Activated naive CD8-positive, alpha-beta T cell treated with anti-CD3 and anti-CD28 coated beads, Interleukin-2, amount 50 U/mL, for 24 hours (primary cell): Measurements from ENCODE around the gene ACAN.
A peak's percentile ranks its signal among the peaks of the same experiment; 100 is the strongest.

Experiments
- ATAC-seq: fragments of 150-1000 bp; cut with Tn5 transposase; one replicate; pipeline ENCODE4 v1.10.0; 2021
- DNase-seq: peaks from one replicate; pipeline ENCODE4 v3.0.0; 2021
- H3K27ac Mint-ChIP-seq: one replicate; pipeline ENCODE4 v1.8.0; 2021; ENCODE audit warnings: mild to moderate bottlenecking, mixed read lengths
- H3K27me3 Mint-ChIP-seq: one replicate; pipeline ENCODE4 v1.8.0; 2021; ENCODE audit warnings: mixed read lengths
- H3K36me3 Mint-ChIP-seq: one replicate; pipeline ENCODE4 v1.8.0; 2021; ENCODE audit warnings: low read depth, mixed read lengths
- H3K4me1 Mint-ChIP-seq: one replicate; pipeline ENCODE4 v1.8.0; 2021; ENCODE audit warnings: mixed read lengths
- H3K4me3 Mint-ChIP-seq: one replicate; pipeline ENCODE4 v1.8.0; 2021; ENCODE audit warnings: mild to moderate bottlenecking, moderate library complexity, mixed read lengths
- H3K9me3 Mint-ChIP-seq: one replicate; pipeline ENCODE4 v1.8.0; 2021; ENCODE audit warnings: mixed read lengths

The ACAN gene

GRCh38 chr15:88890495-88890894 lies 87.3 kb downstream of the ACAN start:
- H3K27ac Mint-ChIP-seq, result no peak overlapping the region
- no peak for DNase-seq
- H3K9me3 Mint-ChIP-seq, result no peaks in the 10 kb centered on the region
- peaks cover 15% of the 10 kb centered on the region for H3K4me1 Mint-ChIP-seq
- no peak for ATAC-seq
- peaks cover under 1% of the 10 kb centered on the region for H3K27me3 Mint-ChIP-seq
- peaks cover 16% of the 10 kb centered on the region for H3K36me3 Mint-ChIP-seq
- no peak overlapping the region for H3K4me3 Mint-ChIP-seq

- Mint-ChIP-seq H3K4me3 (no peak overlapping the region), H3K36me3 (peaks cover 11% of the 10 kb centered on the region), H3K27me3 (peaks cover 1% of the 10 kb centered on the region), H3K27ac (no peak overlapping the region), H3K4me1 (peaks cover 26% of the 10 kb centered on the region), H3K9me3 (no peaks in the 10 kb centered on the region)
- ATAC-seq (no peak), DNase-seq (no peak)
Measured at GRCh38 chr15:88891540-88892254, 88.5 kb downstream of the ACAN start.

DNA sequence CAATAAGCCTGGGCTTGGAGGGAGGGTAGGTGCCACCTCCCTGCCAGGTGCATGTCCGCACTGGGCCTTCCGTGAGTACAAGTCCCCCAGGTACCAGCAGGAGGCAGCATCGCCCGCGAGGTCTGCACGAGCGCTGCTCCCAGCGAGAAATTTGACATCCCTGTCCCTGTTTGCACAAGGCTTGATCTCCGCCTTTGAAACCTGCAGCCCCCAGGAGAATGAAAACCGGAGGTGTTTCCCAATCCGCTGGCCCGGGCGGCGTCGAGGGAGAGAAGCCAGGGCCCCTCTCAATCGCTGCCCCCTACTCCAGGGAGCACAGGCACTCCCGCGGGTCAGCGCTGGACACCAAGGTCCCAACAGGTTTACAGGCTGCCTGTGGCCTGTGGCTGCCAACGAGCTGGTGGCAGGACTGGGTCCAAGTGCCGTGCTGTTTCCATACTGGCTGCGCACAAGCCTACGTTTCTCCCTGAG lies 91.1 kb downstream of the ACAN start:
- Mint-ChIP-seq H3K27ac (peak overlapping the region; percentile 79), H3K4me1 (peaks cover 38% of the 10 kb centered on the region), H3K9me3 (no peaks in the 10 kb centered on the region), H3K27me3 (peaks cover 1% of the 10 kb centered on the region), H3K36me3 (peaks cover 7% of the 10 kb centered on the region), H3K4me3 (peak overlapping the region; percentile 78)
- ATAC-seq (peak; percentile 39), DNase-seq (peak; percentile 88)

DNA sequence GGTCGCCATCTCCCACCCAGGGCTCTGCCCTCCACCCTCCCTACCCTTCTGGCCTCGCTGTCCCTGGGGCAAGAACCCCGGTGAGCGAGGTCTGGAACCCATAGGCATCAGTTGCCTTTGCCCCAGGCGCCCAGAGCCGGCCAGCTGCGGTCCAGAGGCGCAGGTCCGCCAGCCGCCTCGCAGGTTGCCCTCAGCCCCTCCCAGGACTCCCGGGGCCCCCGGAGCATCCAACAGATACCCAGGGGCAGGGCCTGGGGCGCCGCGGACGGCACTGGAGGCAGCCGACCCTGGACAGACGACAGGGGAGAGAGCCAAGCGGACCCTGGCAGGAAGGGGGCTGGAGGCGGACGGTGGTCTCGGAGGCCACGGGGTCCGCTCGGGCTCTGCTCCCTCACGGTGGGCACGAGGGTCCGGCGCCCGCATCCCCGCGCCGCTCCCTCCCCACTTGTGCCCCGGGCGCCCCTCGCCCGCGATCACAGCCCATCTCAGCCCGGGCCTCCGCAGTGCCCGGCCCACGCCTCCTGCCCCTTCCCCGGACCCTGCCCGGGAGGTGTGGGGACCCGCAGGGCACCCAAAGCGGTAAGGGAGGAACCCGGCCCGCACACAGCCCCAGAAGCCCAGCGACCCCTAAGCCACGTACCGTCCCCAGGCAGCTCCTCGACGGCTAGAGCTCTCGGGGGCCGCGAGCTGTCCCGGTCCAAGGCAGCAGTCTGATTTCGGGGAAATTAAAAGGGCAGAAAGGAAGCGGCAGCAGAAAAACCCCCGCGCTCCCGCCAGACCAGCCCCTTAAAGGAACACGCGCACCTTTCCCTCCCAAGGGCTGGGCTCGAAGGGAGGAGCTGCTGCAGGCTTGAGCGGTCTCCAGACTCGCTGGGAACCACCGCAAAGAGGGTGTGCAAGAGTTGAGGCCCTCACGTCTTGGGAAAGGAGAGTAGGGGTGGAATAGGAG lies 91.9 kb downstream of the ACAN start, which contains the start of gene HAPLN3:
Gene HAPLN3 (minus strand): TSS at position 726 of the 949 bp plus-strand sequence. CDS start 8,246 bp downstream, outside the sequence.
- H3K4me1 Mint-ChIP-seq, result peaks cover 38% of the 10 kb centered on the region
- peaks cover 1% of the 10 kb centered on the region for H3K27me3 Mint-ChIP-seq
- peaks cover 4% of the 10 kb centered on the region for H3K36me3 Mint-ChIP-seq
- peak within 1 kb of the TSS; percentile 79 for H3K27ac Mint-ChIP-seq
- peak within 1 kb of the TSS; percentile 78 for H3K4me3 Mint-ChIP-seq
- DNase-seq (peak; percentile 78), ATAC-seq (peak; percentile 78)
- H3K9me3 Mint-ChIP-seq, result no peaks in the 10 kb centered on the region

DNA sequence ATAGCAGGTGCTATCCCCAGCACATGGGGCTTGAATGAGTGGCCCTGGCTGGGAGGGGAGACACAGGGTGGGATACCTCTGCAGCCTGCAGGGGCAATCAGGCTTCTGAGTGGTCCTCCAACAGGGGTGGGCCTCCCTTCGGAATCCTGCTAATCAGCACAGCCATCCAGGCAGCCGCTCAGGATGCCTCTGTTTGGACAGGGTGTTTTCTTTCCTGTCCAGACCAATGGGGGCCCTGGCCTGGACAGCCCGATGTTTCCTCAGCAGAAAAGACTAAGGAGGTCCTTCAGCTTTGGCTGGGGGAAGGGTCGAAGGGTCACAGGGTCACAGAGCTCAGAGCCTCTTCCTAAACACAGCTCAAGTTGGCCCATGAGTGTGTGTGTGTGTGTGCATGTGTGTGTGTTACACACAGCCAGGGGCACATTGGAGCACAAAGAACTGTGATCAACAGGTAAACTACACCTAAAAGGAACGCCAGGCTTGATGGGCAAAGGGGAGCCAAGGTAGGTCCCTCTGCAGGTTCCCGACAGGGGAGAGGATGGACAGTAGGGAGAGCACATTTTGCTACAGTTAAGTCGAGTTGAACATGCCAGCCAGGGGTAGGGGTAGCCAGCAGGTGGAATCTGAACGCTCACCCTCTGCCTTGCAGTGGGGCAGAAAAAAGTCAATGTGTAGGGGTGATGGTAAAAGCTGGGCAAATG lies 93.2 kb downstream of the ACAN start:
- Mint-ChIP-seq H3K9me3 (no peaks in the 10 kb centered on the region), H3K36me3 (peaks cover under 1% of the 10 kb centered on the region), H3K27me3 (peaks cover 1% of the 10 kb centered on the region), H3K27ac (no peak overlapping the region), H3K4me1 (peaks cover 38% of the 10 kb centered on the region), H3K4me3 (no peak overlapping the region)
- no peak for ATAC-seq
- DNase-seq, result no peak

GRCh38 chr15:88897142-88897455 lies 93.9 kb downstream of the ACAN start:
- peaks cover 1% of the 10 kb centered on the region for H3K27me3 Mint-ChIP-seq
- no peaks in the 10 kb centered on the region for H3K9me3 Mint-ChIP-seq
- peaks cover 38% of the 10 kb centered on the region for H3K4me1 Mint-ChIP-seq
- ATAC-seq (peak; percentile 8), DNase-seq (no peak)
- H3K36me3 Mint-ChIP-seq, result no peaks in the 10 kb centered on the region
- H3K4me3 Mint-ChIP-seq, result no peak overlapping the region
- no peak overlapping the region for H3K27ac Mint-ChIP-seq

DNA sequence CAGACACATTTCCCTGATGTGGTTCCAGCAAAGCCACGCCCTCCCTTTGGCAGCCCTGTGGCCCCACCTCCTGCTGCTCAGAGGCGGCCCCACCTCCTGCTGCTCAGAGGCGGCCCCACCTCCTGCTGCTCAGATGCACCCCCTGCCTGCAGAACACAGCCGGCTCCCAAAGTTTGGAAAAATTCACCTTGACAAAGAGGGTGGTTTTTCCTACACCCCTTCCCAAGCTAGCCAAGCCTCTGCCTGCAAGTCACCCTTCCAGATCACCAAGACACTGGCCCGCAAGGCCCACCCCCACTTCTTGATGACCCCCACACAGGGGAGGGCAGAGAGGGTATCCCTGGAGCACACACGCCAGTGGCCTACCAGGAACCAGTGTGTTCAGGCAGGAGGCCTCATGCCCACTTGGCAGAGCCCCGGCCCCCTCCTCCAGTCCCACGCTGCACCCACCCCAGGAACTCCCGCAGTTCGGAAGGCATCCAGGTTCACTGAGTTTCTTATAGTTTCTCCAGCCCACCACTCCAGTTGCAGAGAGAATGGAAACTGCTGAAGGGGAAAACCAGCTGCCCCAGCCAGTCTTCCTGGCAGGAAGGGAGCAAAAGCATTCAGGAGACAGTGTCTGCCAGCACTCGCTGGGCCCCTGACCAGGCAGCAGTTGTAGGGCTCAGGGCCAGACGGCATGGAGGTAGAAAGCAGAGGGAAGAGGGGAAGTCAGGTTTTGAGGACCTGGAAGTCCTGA lies 94.4 kb downstream of the ACAN start:
- no peak overlapping the region for H3K4me3 Mint-ChIP-seq
- H3K36me3 Mint-ChIP-seq, result no peaks in the 10 kb centered on the region
- peaks cover 38% of the 10 kb centered on the region for H3K4me1 Mint-ChIP-seq
- peaks cover 1% of the 10 kb centered on the region for H3K27me3 Mint-ChIP-seq
- H3K27ac Mint-ChIP-seq, result no peak overlapping the region
- DNase-seq (peak; percentile 82), ATAC-seq (peak; percentile 81)
- no peaks in the 10 kb centered on the region for H3K9me3 Mint-ChIP-seq

DNA sequence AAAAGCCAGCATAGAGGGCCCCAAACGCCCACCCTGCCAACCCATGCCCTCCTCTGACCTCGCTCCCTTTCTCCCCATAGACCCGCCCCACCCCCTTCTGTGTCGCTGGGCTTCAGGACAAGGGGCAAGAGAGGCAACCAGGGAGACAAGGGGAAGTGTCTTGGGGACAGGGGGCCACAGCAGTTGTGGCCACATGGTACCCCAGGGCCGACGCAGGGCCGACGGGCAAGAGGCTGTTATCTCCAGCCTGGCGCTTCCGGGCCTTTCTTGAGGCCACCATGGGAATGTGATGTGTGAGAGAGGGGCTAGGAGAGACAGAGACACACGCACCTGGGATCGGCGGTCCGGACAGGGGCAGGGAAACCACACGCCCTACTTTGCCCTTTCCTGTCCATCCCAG lies 95.5 kb downstream of the ACAN start:
- H3K27ac Mint-ChIP-seq, result no peak overlapping the region
- no peak overlapping the region for H3K4me3 Mint-ChIP-seq
- peaks cover 1% of the 10 kb centered on the region for H3K27me3 Mint-ChIP-seq
- H3K36me3 Mint-ChIP-seq, result no peaks in the 10 kb centered on the region
- peaks cover 33% of the 10 kb centered on the region for H3K4me1 Mint-ChIP-seq
- no peaks in the 10 kb centered on the region for H3K9me3 Mint-ChIP-seq
- ATAC-seq, result no peak
- no peak for DNase-seq

GRCh38 chr15:88899251-88899650 lies 96.0 kb downstream of the ACAN start:
- no peak for DNase-seq
- Mint-ChIP-seq H3K27ac (no peak overlapping the region), H3K36me3 (no peaks in the 10 kb centered on the region), H3K9me3 (no peaks in the 10 kb centered on the region), H3K27me3 (peaks cover 1% of the 10 kb centered on the region), H3K4me3 (no peak overlapping the region), H3K4me1 (peaks cover 33% of the 10 kb centered on the region)
- ATAC-seq, result no peak

DNA sequence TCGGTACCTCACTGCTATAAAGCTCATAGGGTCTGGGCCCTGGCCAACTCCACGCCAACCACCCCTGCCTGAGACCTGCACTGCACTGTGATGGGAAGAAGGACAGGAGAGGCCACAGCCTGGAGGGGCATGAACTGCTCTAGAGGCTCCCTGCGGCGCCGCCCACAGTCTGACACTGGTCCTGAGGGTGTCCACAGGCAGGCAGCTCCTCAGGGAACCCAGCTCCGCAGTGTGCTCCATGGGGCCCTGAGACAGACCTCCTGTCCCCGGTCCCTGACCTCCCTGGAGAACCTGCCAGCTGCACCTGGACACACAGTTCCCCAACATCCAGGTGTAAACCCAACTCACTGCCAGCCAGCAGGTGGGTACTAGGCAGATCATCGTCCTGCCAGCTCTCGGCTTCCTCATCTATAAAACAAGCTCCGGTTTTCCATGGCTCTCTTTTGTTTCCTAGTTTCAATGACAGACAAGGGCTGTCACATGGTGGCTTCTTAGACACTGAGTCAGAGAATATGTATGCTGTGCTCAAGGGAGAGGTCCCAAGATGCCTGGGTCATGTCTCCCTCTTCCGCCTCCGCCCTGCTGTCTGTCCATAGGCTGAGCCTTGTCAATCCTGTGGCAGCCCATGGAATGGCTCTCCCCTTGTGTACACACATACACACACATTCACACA lies 97.2 kb downstream of the ACAN start:
- no peak overlapping the region for H3K27ac Mint-ChIP-seq

DNA sequence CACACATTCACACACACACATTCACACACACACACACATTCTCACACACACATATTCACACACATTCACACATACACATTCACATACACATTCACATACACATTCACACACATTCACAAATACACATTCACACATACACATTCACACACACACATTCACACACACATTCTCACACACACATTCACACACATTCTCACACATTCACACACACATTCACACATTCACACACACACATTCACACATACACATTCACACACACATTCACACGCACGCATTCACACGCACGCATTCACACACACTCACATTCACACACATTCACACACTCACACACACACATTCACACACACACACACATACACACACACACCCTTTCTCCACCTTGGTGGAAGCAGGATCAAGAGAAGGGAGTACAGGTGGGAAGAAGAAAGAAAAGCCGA lies 97.8 kb downstream of the ACAN start:
- Mint-ChIP-seq H3K9me3 (no peaks in the 10 kb centered on the region), H3K4me1 (peaks cover 35% of the 10 kb centered on the region), H3K36me3 (no peaks in the 10 kb centered on the region), H3K27me3 (no peaks in the 10 kb centered on the region), H3K27ac (peak overlapping the region; percentile 4), H3K4me3 (no peak overlapping the region)
- no peak for DNase-seq
- ATAC-seq, result no peak

More for the DNA sequence above, 97.2 kb downstream of the ACAN start:
- no peak overlapping the region for H3K4me3 Mint-ChIP-seq
- ATAC-seq (no peak), DNase-seq (no peak)
- H3K4me1 Mint-ChIP-seq, result peaks cover 40% of the 10 kb centered on the region
- no peaks in the 10 kb centered on the region for H3K9me3 Mint-ChIP-seq
- H3K36me3 Mint-ChIP-seq, result no peaks in the 10 kb centered on the region
- H3K27me3 Mint-ChIP-seq, result peaks cover 1% of the 10 kb centered on the region

- Mint-ChIP-seq H3K27me3 (no peaks in the 10 kb centered on the region), H3K9me3 (no peaks in the 10 kb centered on the region), H3K36me3 (no peaks in the 10 kb centered on the region), H3K4me3 (no peak overlapping the region), H3K27ac (no peak overlapping the region), H3K4me1 (peaks cover 29% of the 10 kb centered on the region)
- DNase-seq (no peak), ATAC-seq (no peak)
Measured at GRCh38 chr15:88901508-88902220, 98.4 kb downstream of the ACAN start.

DNA sequence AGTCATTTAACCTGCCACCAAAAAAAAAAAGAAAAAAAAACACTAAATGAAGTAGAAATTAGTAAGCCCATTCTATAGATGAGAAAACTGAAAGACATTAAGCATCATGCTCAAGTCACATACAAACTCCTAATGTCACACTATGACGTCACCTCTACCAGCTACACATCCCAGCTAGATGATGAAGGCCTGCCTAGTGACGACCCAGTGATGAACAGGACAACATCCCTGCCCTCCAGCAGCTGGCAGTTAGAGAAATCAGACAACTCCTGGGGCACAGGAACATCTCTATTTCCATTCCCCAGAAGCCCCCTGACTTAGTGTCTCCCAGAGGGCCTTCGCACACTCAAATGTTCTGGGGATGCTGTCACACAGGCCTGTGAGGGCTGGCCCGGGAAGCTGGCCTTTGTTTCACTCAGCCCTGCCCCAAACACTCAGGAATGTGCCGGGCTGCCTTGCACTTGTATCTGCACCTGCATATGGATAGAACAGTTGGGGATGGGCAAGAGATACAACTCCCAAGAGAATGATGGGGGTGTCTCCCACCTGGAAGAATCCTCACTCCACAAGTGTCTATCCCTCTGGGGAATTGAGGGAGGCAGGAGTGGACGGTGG lies 99.1 kb downstream of the ACAN start:
- no peak for DNase-seq
- Mint-ChIP-seq H3K27ac (no peak overlapping the region), H3K36me3 (no peaks in the 10 kb centered on the region), H3K27me3 (no peaks in the 10 kb centered on the region), H3K9me3 (no peaks in the 10 kb centered on the region), H3K4me1 (peaks cover 23% of the 10 kb centered on the region), H3K4me3 (no peak overlapping the region)
- no peak for ATAC-seq
